ENCODE results near the gene AAGAB. TPM values are rescaled to one million over a fixed set of nuclear protein-coding genes. Genes with fewer than 3 reads are reported as not detected.
"Not testable (repeated sequence)": the region's sequence is repeated elsewhere in the genome, so short reads cannot be mapped to it uniquely, and the experiment has no call there.

AAGAB gene
- total RNA-seq, 1 donor from 2014 or later, result 54.3 TPM

DNA sequence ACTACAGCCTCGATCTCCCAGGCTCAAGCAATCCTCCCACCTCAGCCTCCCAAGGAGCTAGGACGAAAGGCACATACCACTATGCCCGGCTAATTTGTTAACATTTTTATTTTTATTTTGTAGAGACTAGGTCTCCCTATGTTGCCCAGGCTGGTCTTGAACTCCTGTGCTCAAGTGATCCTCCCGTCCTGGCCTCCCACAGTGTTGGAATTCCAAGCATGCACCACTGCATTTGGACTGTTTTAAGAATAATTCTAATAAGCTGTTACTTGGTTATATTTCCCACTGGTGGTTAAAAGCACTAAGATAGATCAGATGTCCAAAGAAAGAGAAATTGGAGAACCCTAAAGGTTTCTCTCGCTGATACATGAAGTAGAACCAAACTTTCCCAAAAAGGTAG lies 3.1 kb downstream of the AAGAB start:
- no peak for DNase-seq

DNA sequence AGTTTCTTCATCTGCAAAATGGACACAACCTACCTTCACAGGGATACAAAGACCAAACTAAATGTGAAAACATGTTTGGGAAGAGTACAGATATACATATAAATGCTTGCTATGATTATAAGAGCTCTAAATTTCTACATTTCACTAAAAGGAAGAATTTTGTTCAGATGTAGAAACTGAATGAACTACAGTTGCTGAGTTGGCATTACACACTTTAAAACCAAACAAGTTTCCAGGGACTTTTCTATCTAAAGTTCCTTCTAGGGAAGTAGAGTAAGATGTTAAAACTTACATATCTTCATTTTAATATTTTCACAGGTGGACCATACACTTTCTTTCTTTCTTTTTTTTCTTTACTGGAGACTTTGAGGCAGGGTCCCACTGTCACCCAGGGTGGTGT lies 4.6 kb downstream of the AAGAB start:
- no peak for DNase-seq

GRCh38 chr15:67248011-67248505 lies 6.4 kb downstream of the AAGAB start:
- DNase-seq, result no peak

DNA sequence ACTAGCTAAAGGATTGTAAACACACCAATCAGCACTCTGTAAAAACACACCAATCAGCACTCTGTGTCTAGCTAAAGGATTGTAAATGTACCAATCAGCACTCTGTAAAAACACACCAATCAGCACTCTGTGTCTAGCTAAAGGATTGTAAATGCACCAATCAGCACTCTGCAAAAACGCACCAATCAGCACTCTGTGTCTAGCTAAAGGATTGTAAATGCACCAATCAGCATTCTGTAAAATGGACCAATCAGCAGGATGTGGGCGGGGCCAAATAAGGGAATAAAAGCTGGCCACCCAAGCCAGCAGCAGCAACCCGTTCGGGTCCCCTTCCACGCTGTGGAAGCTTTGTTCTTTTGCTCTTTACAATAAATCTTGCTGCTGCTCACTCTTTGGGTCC lies 7.9 kb downstream of the AAGAB start:
- not testable (repeated sequence) for DNase-seq

DNA sequence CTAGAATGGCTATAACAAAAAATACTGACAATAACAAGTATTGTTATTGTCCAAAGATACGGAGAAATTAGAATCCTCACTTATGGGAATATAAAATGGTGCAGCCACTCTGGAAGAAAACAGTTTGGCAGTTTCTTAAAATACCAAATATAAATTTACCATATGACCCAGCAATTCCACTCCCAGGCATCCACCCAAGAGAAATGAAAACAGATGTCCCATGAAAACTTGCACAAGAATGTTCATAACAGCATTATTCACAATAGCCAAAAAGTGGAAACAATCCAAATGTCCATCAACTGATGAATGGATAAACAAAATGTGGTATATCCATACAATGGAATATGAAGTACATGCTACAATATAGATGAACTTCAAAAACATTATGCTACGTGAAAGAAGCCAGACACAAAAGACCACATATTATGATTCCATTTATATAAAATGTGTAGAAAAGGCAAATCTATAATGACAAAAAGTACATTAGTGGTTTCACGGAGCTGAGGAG lies 9.4 kb downstream of the AAGAB start:
- DNase-seq, result no peak

GRCh38 chr15:67242708-67243111 lies 11.8 kb downstream of the AAGAB start:
- DNase-seq, result peak; percentile 41

- DNase-seq, result no peak
Measured at GRCh38 chr15:67241132-67241855, 13.2 kb downstream of the AAGAB start.

DNA sequence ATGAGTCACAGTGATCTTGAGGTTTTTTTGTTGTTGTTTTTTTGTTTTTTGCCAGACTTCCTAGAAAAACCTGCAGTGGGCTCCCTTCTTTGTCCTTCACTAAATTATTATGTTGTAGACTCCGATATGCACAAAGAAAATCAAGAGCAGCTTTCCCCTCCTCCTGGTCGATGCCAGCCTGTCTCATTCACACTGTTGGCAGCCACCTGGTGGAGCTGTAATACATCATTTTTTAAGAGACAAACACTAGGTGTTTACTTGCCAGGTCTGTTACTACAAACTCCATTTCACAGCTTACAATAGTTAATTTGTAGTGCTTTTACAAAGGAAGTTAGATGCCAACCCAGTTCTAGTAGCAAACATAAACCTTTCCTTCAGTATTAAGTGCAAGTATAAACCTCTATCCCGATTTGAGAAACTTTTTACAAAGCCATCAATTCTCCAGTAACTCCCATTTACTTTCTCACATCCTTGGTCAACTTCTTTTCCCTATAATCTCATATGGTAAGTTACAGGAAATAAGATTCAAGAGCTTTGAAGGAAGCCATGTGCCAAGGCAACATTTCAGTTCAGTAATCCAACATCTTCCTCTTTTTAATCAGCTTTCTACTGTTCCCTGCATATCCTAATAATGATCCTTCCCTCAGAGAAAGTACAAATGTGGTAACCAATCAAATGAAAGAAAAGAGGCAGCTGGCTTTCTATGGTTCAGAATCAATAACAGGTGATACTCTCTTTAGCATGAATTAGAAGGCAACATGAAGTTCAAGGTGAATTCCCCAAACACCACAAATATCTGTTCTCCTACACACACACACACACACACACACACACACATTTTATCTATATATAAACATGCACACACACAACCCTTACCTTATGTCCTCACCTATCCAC lies 14.0 kb downstream of the AAGAB start:
- DNase-seq, result peak; percentile 33

GRCh38 chr15:67232591-67232990 lies 21.9 kb downstream of the AAGAB start:
- no peak for DNase-seq

- no peak for DNase-seq
Measured at GRCh38 chr15:67230504-67230903, 24.0 kb downstream of the AAGAB start.

- DNase-seq, result peak; percentile 2
Measured at GRCh38 chr15:67228286-67228685, 26.2 kb downstream of the AAGAB start.

DNA sequence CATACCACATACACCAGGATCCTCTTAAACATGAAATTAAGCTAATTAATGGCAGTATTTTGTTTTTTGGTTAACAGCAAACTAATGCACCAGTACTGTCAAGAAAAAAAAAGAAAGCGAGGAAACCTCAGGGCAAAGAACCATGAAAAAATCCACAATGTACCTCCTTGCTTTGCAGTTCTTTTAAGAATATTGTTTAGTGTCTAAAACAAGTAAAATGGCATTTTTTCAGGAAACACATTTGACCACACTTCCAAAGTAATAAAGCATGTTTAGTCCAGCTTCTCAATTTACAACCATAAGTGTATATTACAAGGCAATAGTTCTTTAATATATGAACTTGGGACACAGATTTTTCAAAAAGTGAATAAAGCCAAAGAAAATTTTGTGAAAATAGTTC lies 26.6 kb downstream of the AAGAB start:
- no peak for DNase-seq

DNA sequence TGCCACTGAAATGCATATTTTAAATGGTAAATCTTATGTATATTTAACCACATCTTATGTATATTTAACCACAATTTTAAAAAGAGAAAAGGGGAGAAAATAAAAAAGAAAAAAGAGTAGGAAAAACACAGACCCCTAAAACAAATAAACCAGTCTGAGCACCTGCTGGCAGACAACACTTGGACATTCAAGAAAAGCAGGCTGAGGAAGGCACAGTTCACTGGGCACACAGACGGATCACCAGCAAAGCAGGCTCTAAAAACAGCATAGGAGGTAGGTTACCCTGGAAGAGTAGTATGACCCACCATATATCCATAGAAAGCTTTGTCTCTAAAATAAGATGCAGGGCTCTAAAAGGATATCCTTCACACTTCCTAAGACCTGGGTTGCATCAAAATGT lies 27.0 kb downstream of the AAGAB start:
- DNase-seq, result no peak

- no peak for DNase-seq
Measured at GRCh38 chr15:67225336-67225735, 29.1 kb downstream of the AAGAB start.

DNA sequence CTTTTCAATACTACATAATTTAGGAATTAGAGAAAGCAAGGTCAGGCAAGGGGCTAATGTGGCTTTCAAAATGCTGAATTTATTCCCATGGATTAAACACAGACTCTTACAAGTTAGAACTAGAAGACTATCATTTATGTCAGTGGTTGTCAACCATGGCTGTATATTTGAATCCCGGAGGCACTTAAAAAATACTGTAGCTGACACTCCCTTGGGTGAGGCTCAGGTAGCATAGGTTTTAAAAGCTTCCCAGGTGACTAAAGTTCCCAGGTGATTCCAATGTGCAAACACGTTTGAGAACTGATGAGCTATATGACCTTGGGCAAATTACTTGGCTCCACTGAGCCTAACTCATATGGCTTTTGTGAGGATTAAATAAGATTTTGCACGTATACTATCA lies 29.6 kb downstream of the AAGAB start:
- DNase-seq, result no peak

DNA sequence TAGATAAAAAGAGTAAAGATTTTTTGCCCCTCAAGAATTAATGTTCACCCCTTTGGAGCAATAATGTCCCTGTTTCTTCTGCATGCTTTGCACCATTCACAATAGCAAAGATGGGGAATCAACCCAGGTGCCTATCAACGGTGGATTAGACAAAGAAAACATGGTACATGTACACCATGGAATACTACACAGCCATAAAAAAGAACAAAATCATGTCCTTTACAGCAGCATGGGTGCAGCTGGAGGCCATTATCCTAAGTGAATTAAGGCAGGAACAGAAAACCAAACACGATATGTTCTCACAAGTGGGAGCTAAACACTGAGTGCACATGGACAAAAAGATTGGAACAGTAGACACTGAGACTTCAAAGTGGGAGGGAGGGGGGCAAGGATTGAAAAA lies 35.2 kb downstream of the AAGAB start:
- DNase-seq, result no peak

DNA sequence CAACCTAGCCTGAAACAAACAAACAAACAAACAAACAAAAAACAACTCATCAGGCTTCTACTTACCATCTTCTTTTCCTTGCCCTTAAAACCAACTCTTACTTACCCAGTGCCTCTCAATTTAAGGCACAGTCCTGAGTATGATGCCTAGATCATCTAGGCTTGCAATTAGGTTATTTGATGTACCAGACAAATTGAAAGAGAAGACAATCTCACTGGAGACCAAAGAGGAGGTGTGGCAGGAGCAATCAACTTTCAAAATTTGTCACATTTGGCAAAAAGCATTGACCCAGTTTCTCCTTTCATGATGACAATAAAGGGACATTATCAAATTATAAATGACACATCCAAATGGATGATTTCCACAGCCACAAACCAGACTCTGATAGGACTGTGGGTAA lies 36.0 kb downstream of the AAGAB start:
- DNase-seq, result no peak

- no peak for DNase-seq
Measured at GRCh38 chr15:67216859-67217258, 37.6 kb downstream of the AAGAB start.

DNA sequence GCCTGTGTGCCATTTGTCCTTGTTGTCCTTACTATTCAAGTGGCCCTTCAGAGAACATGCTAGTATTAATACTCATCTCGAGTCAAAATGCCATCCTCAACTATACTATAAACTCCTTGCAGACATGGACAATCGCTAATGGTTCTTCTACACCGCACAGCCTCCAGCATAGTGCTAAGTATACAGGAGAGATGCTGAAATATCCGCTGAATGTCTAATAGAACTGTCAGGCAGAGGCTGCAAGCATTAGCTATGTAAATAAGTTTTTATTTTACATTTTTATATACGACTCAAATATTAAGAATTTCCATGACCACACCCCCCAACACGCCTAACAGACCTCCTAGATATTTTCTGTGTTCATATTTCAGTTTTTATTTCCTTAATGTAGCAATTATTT lies 39.4 kb downstream of the AAGAB start:
- DNase-seq, result no peak

DNA sequence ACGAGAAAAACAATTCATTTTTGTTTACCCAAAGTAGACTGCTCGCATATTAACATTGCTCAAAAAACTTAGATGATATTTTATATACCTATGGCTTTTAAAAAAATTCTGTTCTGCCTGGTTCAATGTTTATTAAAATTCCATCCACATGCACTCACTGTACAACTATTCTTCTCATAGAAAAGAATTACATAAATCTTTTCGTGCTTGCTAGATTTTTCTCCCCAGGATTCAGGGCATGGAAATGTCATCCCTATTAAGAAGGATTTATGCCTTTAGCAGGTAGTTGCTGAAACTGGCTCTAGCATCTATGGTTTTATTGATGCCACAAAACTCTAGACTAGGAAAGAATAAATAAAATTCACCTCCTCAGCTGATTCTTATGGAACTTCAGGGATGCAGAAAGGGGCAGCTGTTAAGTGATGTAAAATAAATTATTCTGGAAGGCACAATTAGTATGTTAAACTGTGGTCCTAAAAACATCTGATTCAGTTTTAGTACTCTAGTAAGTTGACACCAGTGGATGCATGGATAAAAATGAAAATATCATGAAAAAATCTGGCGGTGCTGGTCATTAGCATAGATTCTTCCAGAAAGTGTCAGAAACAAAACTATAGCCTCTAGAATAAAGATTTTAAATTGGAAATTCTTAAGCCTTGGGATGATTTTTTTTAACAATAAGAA lies 41.6 kb downstream of the AAGAB start:
- DNase-seq, result no peak

- no peak for DNase-seq
Measured at GRCh38 chr15:67210555-67211168, 43.8 kb downstream of the AAGAB start.

DNA sequence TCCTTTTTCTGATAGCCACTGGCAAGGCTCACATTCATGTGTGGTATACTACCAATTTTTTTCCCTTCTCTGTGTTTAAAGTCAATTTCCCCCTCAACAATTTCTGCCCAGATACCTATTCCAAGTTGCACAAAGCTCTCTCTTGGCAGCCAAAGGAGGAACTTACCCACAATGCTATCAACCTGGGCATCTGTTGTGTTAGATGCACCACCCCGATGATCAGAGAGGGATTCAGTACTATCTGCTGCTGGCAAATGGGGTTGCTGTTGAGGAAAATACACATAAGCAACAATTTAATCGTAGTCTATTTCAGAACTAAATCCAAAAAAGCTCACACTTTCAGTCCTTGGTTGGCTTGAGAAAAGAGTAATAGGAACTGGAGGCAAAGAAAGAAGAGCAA lies 46.1 kb downstream of the AAGAB start:
- no peak for DNase-seq
